Measurements from ENCODE around the gene NEURL3. TPM values are rescaled to one million over a fixed set of nuclear protein-coding genes. Genes with fewer than 3 reads are reported as not detected.

NEURL3 gene
- total and polyA plus RNA-seq, 9 of the 15 experiments (the other 6 are each of a cell fraction or from before 2014, with no cell fraction given) = not detected

- TF ChIP-seq MEIS2 (IDR thresholded peaks at IDR 0.05; ENCODE audit: partially characterized antibody) (no peak), NELFE (IDR thresholded peaks at IDR 0.05; ENCODE audit: insufficient read depth, insufficient read length) (no peak), ZNF511 (CRISPR knock-in tag; IDR thresholded peaks at IDR 0.05) (no peak), SNRNP70 (optimal IDR thresholded peaks at IDR 0.05; ENCODE audit: low read depth, low read length) (no peak), HDAC6 (IDR thresholded peaks at IDR 0.05; ENCODE audit: low read depth, low read length) (no peak), KDM5B (IDR thresholded peaks at IDR 0.05; ENCODE audit: insufficient replicate concordance, low read depth, low read length) (no peak), ETV6 (IDR thresholded peaks at IDR 0.05; ENCODE audit: borderline replicate concordance in 1 of 2, low read depth in 2 of 2, low read length in 1 of 2) (no peak), ETV6 (CRISPR knock-in tag; IDR thresholded peaks at IDR 0.05; ENCODE audit: borderline replicate concordance) (no peak), STAG1 (CRISPR knock-in tag; IDR thresholded peaks at IDR 0.05; ENCODE audit: borderline replicate concordance) (no peak), KHSRP (IDR thresholded peaks at IDR 0.05) (no peak)
- Histone ChIP-seq H3K36me3 (ENCODE audit: control insufficient read depth, insufficient read depth, low read length) (no peaks in the 10 kb centered on the region), H4K20me1 (replicated peaks; ENCODE audit: control insufficient read depth, insufficient read depth, low read length) (no peaks in the 10 kb centered on the region), H3K9ac (ENCODE audit: insufficient read depth in 1 of 2, low read depth in 2 of 2, low read length in 2 of 2) (no peak overlapping the region; a peak in 1 of 4 replicates), H3K9me1 (ENCODE audit: control insufficient read depth, insufficient read depth, low read length) (no peaks in the 10 kb centered on the region), H2AFZ (ENCODE audit: low read depth, low read length) (no peak overlapping the region), H3K4me2 (ENCODE audit: insufficient read depth, low read length) (no peak overlapping the region), H3K9me3 (replicated peaks; ENCODE audit: control insufficient read depth, insufficient read depth, low read depth, low read length) (no peaks in the 10 kb centered on the region), H3K4me1 (replicated peaks in 1 of 2; ENCODE audit: control insufficient read depth in 2 of 2, insufficient read depth in 2 of 2, low read length in 2 of 2) (peaks cover 0 to 7% of the 10 kb centered on the region in 2 experiments; a peak in 3 of 5 replicates), H3K27me3 (ENCODE audit: control insufficient read depth in 2 of 2, insufficient read depth in 2 of 2, low read length in 2 of 2) (peaks cover 2 to 38% of the 10 kb centered on the region in 2 experiments; a peak in 4 of 5 replicates), H3K27ac (ENCODE audit: extremely low read depth, low read depth, low read length) (no peak overlapping the region), H3K79me2 (ENCODE audit: control insufficient read depth, insufficient read depth, low read length) (no peaks in the 10 kb centered on the region), H3K4me3 (no peak overlapping the region)
- BruUV-seq (replicated peaks) = no TSS peak
- ChIA-PET CTCF (ENCODE audit: low intra/inter-chr PET ratio) (no interaction called here), POLR2A (no interaction called here)
- intact Hi-C loops (cut with micrococcal nuclease) (no loop called here), in situ Hi-C loops (cut with MboI) (loop anchor here (25.0 kb wide), 2 partner anchors 512 to 737 kb away; no protein-coding TSS in a partner anchor)
- 2% methylated on average over 11 of the region's 11 CpGs for WGBS (ENCODE audit: insufficient coverage, low coverage, missing lambda C conversion rate)
- FAIRE-seq (no peak), ATAC-seq (no peak), DNase-seq (ENCODE audit: extremely low read depth in 1 of 4, low spot score in 3 of 4) (no peak)
Measured at GRCh38 chr2:96523659-96524481, 18.7 kb upstream of the NEURL3 start.

Measured in K562 (cell line).